ENCODE results near the gene E2F1. TPM values are rescaled to one million over a fixed set of nuclear protein-coding genes. Genes with fewer than 3 reads are reported as not detected.
A peak's percentile ranks its signal among the peaks of the same experiment; 100 is the strongest.

E2F1 gene
- total and polyA plus RNA-seq, 2 of the 4 experiments (the other 2 are of a cell fraction) = 10.9 to 14.0 TPM

DNA sequence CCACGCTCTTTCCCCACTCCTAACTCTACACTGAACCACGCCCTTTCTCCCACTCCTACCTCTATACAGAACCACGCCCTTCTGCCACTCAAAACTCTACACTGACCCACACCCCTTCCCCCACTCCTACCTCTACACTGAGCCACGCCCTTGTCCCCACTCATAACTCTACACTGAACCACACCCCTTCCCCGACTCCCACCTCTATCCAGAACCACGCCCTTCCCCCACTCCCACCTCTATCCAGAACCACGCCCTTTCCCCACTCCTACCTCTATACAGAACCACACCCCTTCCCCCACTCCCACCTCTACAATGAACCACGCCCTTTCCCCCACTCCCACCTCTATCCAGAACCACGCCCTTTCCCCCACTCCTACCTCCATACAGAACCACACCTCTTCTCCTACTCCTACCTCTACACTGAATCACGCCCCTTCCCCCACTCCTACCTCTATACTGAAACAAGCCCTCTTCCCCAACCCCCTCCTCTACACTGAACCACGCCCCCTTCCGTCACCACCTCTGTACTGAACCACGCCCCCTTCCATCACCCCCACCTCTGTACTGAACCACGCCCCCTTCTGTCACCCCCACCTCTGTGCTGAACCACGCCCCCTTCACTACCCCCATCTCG is 23.8 kb upstream of the E2F1 start:
- 81 to 100% methylated on average over 3 to 8 of the region's 16 CpGs for WGBS, 2 experiments (ENCODE audit: extremely low coverage in 2 of 2, insufficient read length in 1 of 2)
- Histone ChIP-seq H3K27me3 (ENCODE audit: control insufficient read depth, insufficient read depth, low read length) (no peaks in the 10 kb centered on the region), H3K23ac (ENCODE audit: low read depth, low read length) (no peak overlapping the region), H3K56ac (ENCODE audit: extremely low read depth, insufficient read depth, low read length) (no peak overlapping the region), H3K14ac (replicated peaks; ENCODE audit: low read depth, low read length) (no peak overlapping the region), H2BK120ac (ENCODE audit: low read depth, low read length) (no peak overlapping the region), H4K8ac (ENCODE audit: low read depth in 2 of 2, low read length in 2 of 2) (no peak overlapping the region), H3K79me1 (ENCODE audit: low read depth in 1 of 2, low read length in 2 of 2) (0 out of 4 replicates have a peak, but pooled peaks cover 0 to 2% of the 10 kb centered on the region in 2 experiments), H4K20me1 (ENCODE audit: insufficient read depth, low read length) (no peaks in the 10 kb centered on the region), H3K9ac (ENCODE audit: low read depth, low read length) (no peak overlapping the region), H3K4me2 (ENCODE audit: low read depth, low read length) (no peak overlapping the region), H3K36me3 (ENCODE audit: control insufficient read depth, insufficient read depth, low read length) (peaks cover 8% of the 10 kb centered on the region; the same call in 1 of the 2 replicates), H3K4ac (ENCODE audit: low read depth, low read length) (no peak overlapping the region), H2BK20ac (ENCODE audit: low read depth, low read length) (no peak overlapping the region), H2AK9ac (replicated peaks; ENCODE audit: low read depth, low read length, poor library complexity) (no peak overlapping the region), H3K4me1 (ENCODE audit: control insufficient read depth, insufficient read depth, low read length) (no peaks in the 10 kb centered on the region), H4K5ac (ENCODE audit: low read depth, low read length) (no peak overlapping the region), H2BK15ac (ENCODE audit: low read depth, low read length) (no peak overlapping the region), H3K9me3 (ENCODE audit: control insufficient read depth, insufficient read depth, low read length) (no peaks in the 10 kb centered on the region), H3K18ac (ENCODE audit: low read depth, low read length) (no peak overlapping the region), H3K4me3 (ENCODE audit: insufficient read depth, low read depth, low read length) (no peak overlapping the region), H3K27ac (ENCODE audit: insufficient read depth, low read length) (no peak overlapping the region), H2AK5ac (ENCODE audit: low read depth, low read length) (0 out of 2 replicates have a peak overlapping the region, but pooled peaks have one; percentile 26), H3K9me1 (ENCODE audit: insufficient read depth, low read length) (0 out of 2 replicates have a peak, but pooled peaks cover 8% of the 10 kb centered on the region), H2AFZ (replicated peaks; ENCODE audit: low read length, poor library complexity) (no peak overlapping the region), H4K91ac (ENCODE audit: insufficient read depth, low read depth, low read length) (no peak overlapping the region), H2BK5ac (ENCODE audit: low read depth, low read length, poor library complexity, severe bottlenecking) (no peak overlapping the region)
- dilution Hi-C loops (cut with HindIII; ENCODE audit: low sequenced_read_pairs, unreplicated experiment) = no loop called here
- CTCF ChIA-PET = no interaction called here
- DNase-seq = no peak
- POLR2A ChIA-PET (ENCODE audit: unreplicated experiment) = no interaction called here
- intact Hi-C loops (cut with micrococcal nuclease) = no loop called here
- no TSS peak for BruUV-seq (replicated peaks)
- no peak for TF ChIP-seq CEBPB (IDR thresholded peaks at IDR 0.05; ENCODE audit: low read depth, low read length)
- no peak for TF ChIP-seq MAFK (IDR thresholded peaks at IDR 0.05; ENCODE audit: low read depth, low read length)
- in situ Hi-C loops (cut with MboI; ENCODE audit: low sequenced_read_pairs) = no loop called here
- ATAC-seq (ENCODE audit: low read depth) = no peak
